ENCODE results near the gene RPS6KA3.
"Not testable (repeated sequence)": the region's sequence is repeated elsewhere in the genome, so short reads cannot be mapped to it uniquely, and the experiment has no call there.

RPS6KA3 gene

GRCh38 chrX:20141281-20142220 is 125.2 kb downstream of the RPS6KA3 start, which contains the start of gene EIF1AX:
EIF1AX (minus strand) TSS chrX:20141838; CDS start chrX:20141640, 198 bp downstream.
- peak; percentile 91 to 96 for DNase-seq

- DNase-seq: no peak
Measured at GRCh38 chrX:20140420-20140819, 126.3 kb downstream of the RPS6KA3 start.

- DNase-seq: no peak
Measured at GRCh38 chrX:20139966-20140365, 126.7 kb downstream of the RPS6KA3 start.

GRCh38 chrX:20135944-20136343 is 130.8 kb downstream of the RPS6KA3 start:
- no peak for DNase-seq

GRCh38 chrX:20132666-20133065 is 134.0 kb downstream of the RPS6KA3 start:
- DNase-seq: no peak

- no peak for DNase-seq
Measured at GRCh38 chrX:20130357-20130756, 136.4 kb downstream of the RPS6KA3 start.

- DNase-seq: no peak
Measured at GRCh38 chrX:20129547-20129946, 137.2 kb downstream of the RPS6KA3 start.

GRCh38 chrX:20128670-20129069 is 138.0 kb downstream of the RPS6KA3 start:
- DNase-seq: no peak

- not testable (repeated sequence) for DNase-seq
Measured at GRCh38 chrX:20127440-20127839, 139.3 kb downstream of the RPS6KA3 start.

GRCh38 chrX:20126833-20127232 is 139.9 kb downstream of the RPS6KA3 start:
- DNase-seq: not testable (repeated sequence)

GRCh38 chrX:20124964-20125363 is 141.7 kb downstream of the RPS6KA3 start:
- no peak for DNase-seq

- DNase-seq: no peak
Measured at GRCh38 chrX:20118065-20118824, 148.5 kb downstream of the RPS6KA3 start.

GRCh38 chrX:20116577-20117240 is 150.0 kb downstream of the RPS6KA3 start, which contains the start of gene MAP7D2:
MAP7D2 (minus strand) TSS chrX:20116907; CDS start chrX:20116879, 28 bp downstream.
- DNase-seq: no peak

- no peak for DNase-seq
Measured at GRCh38 chrX:20116087-20116576, 150.6 kb downstream of the RPS6KA3 start.

GRCh38 chrX:20112022-20112774 is 154.5 kb downstream of the RPS6KA3 start:
- no peak for DNase-seq

- no peak for DNase-seq
Measured at GRCh38 chrX:20111271-20111670, 155.4 kb downstream of the RPS6KA3 start.

- no peak for DNase-seq
Measured at GRCh38 chrX:20101934-20102581, 164.7 kb downstream of the RPS6KA3 start.
